ENCODE measurements around the gene EMC9.

GRCh38 chr14:24130717-24131548, 10.5 kb downstream of the EMC9 start:
- TF ChIP-seq CTCF (IDR thresholded peaks at IDR 0.05) (no peak), EZH2 (IDR thresholded peaks at IDR 0.05) (no peak)
